Progenitor cell of endocrine pancreas (in vitro differentiated cells): Measurements from ENCODE around the gene TMEM178B. TPM values are rescaled to one million over a fixed set of nuclear protein-coding genes. Genes with fewer than 3 reads are reported as not detected.
A peak's percentile ranks its signal among the peaks of the same experiment; 100 is the strongest.

Source experiments
- DNase-seq: peaks from one replicate; pipeline ENCODE4 v3.0.0; 2021; ENCODE audit warnings: low spot score; ENCODE audit not compliant: unreplicated experiment
- H3K27ac Mint-ChIP-seq: 2 replicates; pipeline ENCODE4 v1.8.0; 2021; ENCODE audit warnings: mild to moderate bottlenecking, moderate library complexity, mixed read lengths
- H3K27me3 Mint-ChIP-seq: 2 replicates; pipeline ENCODE4 v1.8.0; 2021; ENCODE audit warnings: mixed read lengths
- H3K36me3 Mint-ChIP-seq: 2 replicates; pipeline ENCODE4 v1.8.0; 2022; ENCODE audit warnings: mixed read lengths; ENCODE audit not compliant: insufficient read depth
- H3K4me1 Mint-ChIP-seq: 2 replicates; pipeline ENCODE4 v1.8.0; 2021; ENCODE audit warnings: low read depth, mixed read lengths
- H3K4me3 Mint-ChIP-seq: 2 replicates; pipeline ENCODE4 v1.8.0; 2021; ENCODE audit warnings: low read depth, mild to moderate bottlenecking, moderate library complexity, mixed read lengths
- H3K9me3 Mint-ChIP-seq: 2 replicates; pipeline ENCODE4 v1.8.0; 2021; ENCODE audit warnings: low read depth, mixed read lengths
- CTCF ChIP-seq: fragments of 200-600 bp; sonication (generic); IDR thresholded peaks from one replicate; pipeline ENCODE4 v1.5.0; 2021; ENCODE audit warnings: antibody characterized with exemption, mild to moderate bottlenecking; ENCODE audit not compliant: unreplicated experiment
- total RNA-seq: library from RNA; stranded (reverse); gene quantifications from 2 replicates; pipeline ENCODE4 v1.2.1, GENCODE V29; 2021

Gene TMEM178B
- total RNA-seq, 1 donor from 2014 or later, result 2.8 TPM

DNA sequence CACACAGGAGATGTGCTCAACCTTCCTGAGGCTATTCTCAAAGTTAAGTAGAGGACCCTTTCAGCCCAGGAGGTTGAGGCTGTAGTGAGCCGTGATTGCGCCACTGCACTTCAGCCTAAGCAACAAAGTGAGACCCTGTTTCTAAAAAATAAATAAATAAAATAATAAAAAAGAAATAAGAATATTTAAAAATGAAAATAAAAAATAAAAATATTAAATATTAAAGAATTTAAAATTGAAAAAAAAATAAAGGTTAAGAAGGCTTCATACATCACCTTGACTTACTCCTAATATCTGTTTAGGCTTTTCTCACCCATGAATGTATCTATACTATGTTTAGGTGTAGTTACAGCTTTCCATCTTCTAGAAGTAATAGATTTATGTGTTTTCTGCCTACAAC is 289.9 kb downstream of the TMEM178B start:
- H3K9me3 Mint-ChIP-seq, result no peaks in the 10 kb centered on the region
- H3K27me3 Mint-ChIP-seq, result no peaks in the 10 kb centered on the region
- no peak for TF ChIP-seq CTCF
- H3K36me3 Mint-ChIP-seq, result no peaks in the 10 kb centered on the region
- no peak overlapping the region for H3K27ac Mint-ChIP-seq
- H3K4me1 Mint-ChIP-seq, result peaks cover 20% of the 10 kb centered on the region
- no peak overlapping the region for H3K4me3 Mint-ChIP-seq
- no peak for DNase-seq

GRCh38 chr7:141366091-141366621 is 292.3 kb downstream of the TMEM178B start:
- no peak for TF ChIP-seq CTCF
- no peaks in the 10 kb centered on the region for H3K27me3 Mint-ChIP-seq
- no peak for DNase-seq
- peaks cover 12% of the 10 kb centered on the region for H3K4me1 Mint-ChIP-seq
- peak overlapping the region; percentile 85 for H3K27ac Mint-ChIP-seq
- no peaks in the 10 kb centered on the region for H3K36me3 Mint-ChIP-seq
- H3K4me3 Mint-ChIP-seq, result no peak overlapping the region
- H3K9me3 Mint-ChIP-seq, result no peaks in the 10 kb centered on the region

GRCh38 chr7:141369422-141369821 is 295.6 kb downstream of the TMEM178B start:
- no peaks in the 10 kb centered on the region for H3K36me3 Mint-ChIP-seq
- H3K4me1 Mint-ChIP-seq, result peaks cover 12% of the 10 kb centered on the region
- DNase-seq, result no peak
- no peak overlapping the region for H3K27ac Mint-ChIP-seq
- no peaks in the 10 kb centered on the region for H3K9me3 Mint-ChIP-seq
- H3K27me3 Mint-ChIP-seq, result no peaks in the 10 kb centered on the region
- H3K4me3 Mint-ChIP-seq, result no peak overlapping the region
- TF ChIP-seq CTCF, result no peak

DNA sequence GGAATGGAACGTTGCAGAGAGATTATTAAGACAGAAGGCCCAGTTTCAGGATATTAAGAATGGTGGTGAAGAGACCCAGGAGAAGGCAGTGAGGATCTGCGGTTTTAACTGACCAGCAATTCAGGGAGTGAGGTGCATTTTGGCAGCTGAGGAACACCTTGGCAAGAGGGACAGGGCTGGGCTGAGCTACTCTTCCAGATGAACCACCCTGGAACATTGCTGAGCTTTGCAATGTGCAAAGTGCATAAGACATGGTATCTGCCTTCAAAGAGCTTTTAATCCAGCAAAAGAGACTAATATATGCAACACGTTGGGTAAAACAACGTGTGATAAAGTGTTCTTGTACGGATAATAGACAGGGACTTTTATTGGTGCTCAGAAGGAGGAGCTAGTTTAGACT is 296.3 kb downstream of the TMEM178B start:
- Mint-ChIP-seq H3K4me3 (no peak overlapping the region), H3K36me3 (no peaks in the 10 kb centered on the region), H3K9me3 (no peaks in the 10 kb centered on the region), H3K27me3 (no peaks in the 10 kb centered on the region), H3K4me1 (peaks cover 12% of the 10 kb centered on the region), H3K27ac (no peak overlapping the region)
- no peak for TF ChIP-seq CTCF
- no peak for DNase-seq

GRCh38 chr7:141370650-141371049 is 296.8 kb downstream of the TMEM178B start:
- peaks cover 12% of the 10 kb centered on the region for H3K4me1 Mint-ChIP-seq
- no peaks in the 10 kb centered on the region for H3K9me3 Mint-ChIP-seq
- no peak for TF ChIP-seq CTCF
- no peak overlapping the region for H3K27ac Mint-ChIP-seq
- H3K36me3 Mint-ChIP-seq, result no peaks in the 10 kb centered on the region
- no peak for DNase-seq
- no peaks in the 10 kb centered on the region for H3K27me3 Mint-ChIP-seq
- H3K4me3 Mint-ChIP-seq, result no peak overlapping the region
